ENCODE measurements around the gene REELD1.

Gene REELD1

GRCh38 chr4:146214238-146214637 lies at the start of gene REELD1:
Gene REELD1 (plus strand): TSS chr4:146214538. CDS start chr4:146216953, 2,415 bp downstream.
- DNase-seq = no peak

DNA sequence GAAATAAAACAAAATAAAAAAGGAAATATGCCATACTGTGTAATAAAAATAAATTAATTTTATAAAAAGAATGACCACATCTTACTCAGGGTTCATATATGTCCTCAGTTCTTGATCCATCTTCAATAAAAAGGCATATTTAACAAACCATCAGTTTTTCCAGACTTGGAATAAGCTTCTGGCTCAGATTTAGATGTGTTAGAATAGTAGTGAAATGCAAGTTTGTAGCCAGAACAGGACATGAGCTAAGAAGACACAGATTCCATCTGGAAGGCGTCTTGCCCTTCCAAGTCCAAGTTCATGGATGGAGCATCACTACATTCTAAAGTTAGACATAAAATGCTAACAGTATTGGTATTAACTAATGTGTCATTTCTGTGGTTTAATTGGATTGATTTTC lies 49.1 kb upstream of the REELD1 start:
- no peak for DNase-seq

DNA sequence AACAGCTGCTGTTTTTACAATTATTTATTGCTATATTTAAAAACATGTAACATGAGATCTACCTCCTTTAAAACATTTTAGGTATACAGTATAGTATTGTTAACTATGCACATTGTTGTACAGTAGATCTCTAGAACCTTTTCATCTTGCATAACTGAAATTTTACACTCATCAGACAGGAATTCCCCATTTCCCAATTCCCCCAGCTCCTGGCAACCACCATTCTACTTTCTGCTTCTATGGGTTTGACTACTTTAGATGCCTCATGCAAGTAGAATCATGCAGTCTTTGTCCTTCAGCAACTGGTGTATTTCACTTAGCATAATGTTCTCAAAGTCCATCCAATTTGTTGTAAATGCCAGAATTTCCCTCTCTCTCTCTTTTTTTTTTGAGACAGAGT lies 48.5 kb upstream of the REELD1 start:
- DNase-seq = peak; percentile 88

- no peak for DNase-seq
Measured at GRCh38 chr4:146170149-146170548, 44.2 kb upstream of the REELD1 start.

DNA sequence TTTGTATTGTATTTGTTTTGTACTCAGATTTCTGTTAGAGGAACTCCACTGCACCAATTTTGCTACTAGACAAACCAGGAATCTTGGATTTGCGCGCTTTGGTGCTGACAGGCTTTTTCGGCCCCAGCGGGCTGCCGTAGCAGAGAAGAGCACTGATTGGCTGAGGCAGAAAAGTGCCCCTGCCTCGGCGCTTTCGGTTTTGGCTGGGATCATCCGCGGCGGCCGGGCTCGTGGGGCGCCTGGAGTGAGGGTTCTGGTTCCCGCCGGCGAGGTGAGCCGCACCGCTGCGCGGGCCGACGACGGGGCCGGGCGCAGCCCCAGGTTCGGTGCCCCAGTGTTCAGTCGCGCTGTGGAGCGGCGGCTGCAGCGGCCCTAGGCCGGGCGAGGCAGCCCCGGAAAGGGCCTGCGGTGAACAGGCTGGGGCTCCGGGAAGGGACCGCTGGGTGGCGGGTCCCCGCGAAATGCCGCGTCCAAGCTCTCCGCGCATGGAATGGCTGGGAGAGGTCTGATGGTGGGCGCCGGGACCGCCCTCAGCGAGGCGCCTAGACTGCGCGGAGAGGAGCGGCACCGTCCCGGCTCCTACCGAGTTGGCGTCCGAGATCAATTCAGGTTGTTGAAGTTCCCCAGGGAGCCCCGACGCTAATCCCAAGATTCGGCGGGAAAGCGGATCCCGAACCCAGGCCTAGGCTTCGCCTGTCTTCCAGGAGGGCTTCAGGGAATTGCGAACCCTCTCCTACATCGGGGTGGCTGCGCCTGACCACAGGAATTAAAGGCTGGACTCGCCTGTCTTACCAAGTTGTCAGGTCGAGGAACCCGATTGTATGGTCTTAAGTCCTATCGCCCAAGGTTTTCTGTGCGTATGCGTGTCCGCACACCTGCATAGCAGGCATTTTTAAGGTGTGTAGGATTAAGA lies 38.5 kb upstream of the REELD1 start, which contains the start of gene LSM6:
TSS of gene LSM6 (plus strand) at position 178 of the 913 bp plus-strand sequence. CDS start 7,204 bp downstream, outside the sequence.
- peak; percentile 77 for DNase-seq

- DNase-seq = no peak
Measured at GRCh38 chr4:146176891-146177290, 37.4 kb upstream of the REELD1 start.

DNA sequence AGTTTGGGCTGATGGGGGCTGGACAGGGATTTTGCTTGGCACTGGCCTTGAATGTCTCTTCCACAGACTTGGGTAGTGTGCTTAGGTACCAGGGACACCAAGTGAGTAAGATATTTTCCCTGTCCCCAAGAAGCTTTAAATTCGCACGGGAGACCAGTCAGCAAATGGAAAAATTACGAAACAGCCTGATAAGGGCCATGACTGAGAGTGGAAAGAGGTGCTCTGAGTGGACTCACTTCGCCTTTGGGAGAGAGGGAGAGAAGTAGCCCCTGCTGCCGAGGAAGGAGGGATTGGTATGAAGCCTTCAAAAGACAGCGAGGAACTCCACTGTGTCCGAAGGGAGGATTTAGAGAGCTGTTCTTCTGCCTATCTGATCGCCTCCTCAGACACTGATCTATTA lies 36.2 kb upstream of the REELD1 start:
- DNase-seq = no peak

DNA sequence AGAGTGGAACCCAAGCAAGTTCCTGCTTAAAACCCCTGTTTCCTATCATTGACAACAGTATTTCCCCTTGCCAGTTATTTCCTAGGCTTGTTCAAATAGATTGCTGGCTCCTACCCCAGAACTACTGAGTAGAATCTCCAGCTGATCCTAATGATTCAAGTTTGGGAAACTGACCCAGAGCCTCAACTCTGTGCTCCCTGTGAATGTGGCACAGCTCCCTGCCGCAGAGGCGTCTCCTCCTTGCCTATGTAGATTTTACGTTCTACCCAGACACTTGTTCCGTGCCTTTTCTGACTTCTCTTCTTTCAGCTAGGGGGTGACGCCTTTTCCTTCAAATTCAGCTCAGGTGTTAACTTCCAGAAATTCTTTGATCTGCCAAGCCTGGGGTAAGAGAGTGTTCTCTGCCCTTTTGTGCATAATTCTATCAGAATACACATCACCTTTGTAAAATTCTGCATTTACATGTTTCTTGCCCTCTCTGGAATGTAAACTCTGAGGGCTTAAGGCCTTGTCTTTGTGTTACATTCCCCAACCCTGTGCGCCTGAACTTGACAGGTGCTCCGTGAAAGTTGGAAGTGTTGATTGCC lies 34.5 kb upstream of the REELD1 start:
- DNase-seq = no peak

GRCh38 chr4:146182443-146182842 lies 31.9 kb upstream of the REELD1 start:
- DNase-seq = no peak

DNA sequence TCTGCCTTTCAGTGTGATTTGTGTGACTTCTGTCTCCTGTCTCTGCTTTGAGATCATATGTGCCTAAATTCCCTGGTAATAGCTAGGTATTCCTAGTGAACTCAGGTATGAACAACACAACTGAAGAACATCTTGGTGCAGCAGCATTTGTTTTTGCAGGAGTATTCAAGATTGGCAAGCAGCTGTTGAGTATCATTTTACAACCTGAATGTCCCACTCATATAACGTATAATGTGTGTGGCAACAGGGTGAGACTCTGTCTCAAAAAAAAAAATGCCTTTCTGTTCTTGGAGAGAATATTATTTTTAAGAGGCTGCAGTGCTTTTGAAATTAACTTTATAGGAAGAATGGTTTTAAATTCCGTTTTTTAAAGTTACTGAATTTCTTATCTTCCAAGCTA lies 31.1 kb upstream of the REELD1 start:
- no peak for DNase-seq

DNA sequence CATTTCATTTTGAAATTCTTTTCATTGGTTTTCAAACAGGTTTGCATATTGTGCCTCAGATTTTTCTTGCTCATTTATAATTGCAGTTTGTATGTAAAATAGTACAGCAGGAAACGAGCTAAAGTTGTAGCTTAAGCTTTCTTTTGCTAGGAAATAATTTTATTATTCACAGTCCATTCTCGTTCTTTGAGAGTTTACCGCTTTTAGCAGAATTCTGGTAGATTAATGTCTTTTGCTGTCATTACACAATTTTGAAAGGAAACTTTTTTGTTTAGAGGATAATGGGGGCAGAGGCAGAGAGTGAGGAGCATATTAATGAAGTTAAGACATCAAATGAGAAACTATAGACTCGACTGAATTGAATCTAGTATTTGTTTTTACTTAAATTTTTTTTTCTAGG lies 28.3 kb upstream of the REELD1 start:
- DNase-seq = no peak

DNA sequence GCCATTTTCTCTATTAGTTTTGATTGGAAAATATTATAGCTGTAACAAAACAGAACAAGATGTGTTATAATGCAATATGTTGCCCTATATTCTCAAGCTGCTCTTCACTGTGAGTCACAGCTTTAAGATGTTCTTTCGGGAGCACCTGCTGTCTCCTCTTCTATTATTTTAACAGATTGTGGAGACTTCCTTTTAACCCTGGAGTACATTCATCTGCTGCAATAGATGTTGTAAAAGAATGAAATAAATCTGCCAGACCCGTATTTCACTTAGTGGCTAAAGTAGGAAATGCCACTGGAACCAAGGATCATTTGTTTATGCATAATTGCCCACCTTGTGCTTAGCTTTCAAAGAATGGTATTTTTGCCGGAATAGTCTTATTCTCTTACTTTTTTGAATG lies 27.7 kb upstream of the REELD1 start:
- DNase-seq = no peak

DNA sequence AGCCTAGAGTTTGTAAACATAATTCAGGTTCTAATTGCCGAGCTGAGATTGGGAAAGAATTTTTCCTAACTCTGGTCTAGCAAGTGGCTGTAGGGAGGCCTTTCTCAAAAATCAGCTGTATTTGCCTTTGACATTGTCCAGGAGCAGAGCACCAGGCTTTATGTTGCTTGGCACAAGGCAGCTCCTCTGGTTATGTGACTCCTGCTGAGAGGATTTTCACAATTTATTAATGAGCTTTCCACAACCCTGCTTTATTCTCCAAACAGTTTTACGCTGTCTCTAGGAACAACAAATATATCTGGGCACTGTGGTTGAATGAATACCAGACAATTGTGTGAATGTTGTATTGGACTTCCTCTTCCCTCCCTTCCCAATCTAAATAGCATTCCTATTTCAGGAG lies 23.9 kb upstream of the REELD1 start:
- no peak for DNase-seq

DNA sequence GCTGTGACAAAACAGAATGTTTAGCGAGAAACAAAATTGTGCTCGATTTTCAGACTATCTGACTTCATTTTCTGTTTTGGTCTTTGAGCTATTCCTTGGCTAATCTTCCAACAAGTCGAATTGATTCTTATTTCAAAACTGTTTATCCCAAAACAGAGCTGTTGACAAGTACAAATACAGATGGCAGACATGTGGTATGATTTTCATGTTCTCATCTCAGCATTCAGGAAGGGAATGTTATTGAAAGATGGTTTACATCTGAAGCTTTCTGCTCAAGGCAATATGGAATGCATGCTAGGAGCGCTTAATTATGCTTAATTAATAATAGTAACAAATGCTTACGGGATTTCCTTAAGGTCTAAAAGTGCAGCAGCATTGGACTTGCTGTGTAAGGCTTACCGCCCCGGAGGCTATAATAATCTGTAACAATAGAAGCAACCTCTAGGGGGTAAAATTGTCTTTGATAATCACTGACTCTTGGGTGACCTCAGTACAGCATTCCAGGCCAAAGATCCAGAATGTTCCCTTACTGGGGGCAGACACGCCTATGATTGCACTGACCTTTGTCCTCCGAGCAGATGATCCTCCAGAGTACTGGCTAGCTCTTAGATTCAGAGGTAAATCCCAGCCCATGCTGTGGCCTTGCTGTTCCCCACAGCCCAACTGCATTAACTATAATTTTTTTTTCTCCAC lies 22.4 kb upstream of the REELD1 start:
- no peak for DNase-seq

DNA sequence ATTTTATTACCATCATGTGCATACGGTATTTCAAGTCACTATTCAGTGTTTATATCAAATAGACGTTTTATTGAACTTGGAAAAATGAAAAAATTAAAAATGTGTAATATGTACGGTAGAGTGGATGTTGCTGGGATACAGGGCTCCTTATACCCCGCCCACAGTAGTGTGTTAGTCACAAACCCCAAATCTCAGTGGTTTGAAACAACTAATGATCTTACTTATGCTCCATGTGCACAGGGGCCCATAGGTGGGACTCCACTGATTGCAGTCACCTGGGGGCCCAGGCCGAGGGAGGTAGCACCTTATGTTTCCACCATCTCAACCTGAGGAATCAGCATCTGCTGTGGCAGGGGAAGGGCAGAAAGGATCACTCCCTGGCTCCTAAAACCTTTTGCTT lies 20.7 kb upstream of the REELD1 start:
- no peak for DNase-seq

DNA sequence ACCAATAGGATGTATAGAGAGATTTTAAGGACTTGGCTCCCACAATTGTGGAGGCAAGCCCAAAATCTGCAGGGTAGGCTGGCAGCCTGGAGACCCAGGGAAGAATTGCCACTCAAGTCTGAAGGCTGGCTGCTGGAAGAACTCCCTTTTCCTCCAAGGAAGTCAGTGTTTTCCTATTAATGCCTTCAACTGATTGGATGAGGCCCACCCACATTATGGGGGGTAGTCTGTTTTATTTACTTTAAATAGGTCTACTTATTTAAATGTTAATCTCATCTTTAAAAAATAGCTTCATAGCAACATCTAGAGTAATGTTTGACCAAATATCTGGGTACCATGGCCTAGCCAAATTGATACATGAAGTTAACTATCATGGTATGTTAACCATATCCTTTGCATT lies 20.1 kb upstream of the REELD1 start:
- no peak for DNase-seq

DNA sequence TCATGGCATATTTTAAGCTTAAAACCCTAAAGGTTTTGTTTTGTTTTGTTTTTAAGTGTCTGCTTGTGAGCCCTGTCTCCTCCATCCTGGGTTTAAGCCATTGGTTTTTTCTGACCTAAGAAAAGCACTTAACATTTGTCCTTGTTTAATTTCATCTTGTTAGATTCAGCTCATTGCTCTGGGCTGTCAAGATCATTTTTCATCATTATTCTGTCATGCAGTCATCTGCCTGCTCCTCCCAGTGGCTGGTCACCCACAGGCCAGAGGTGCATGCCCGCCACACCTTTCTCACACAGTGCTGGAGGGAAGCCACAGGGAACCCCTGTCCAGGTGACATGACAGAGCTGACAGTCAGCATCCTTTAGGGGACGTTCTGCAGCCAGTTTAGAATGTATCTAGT lies 11.7 kb upstream of the REELD1 start:
- DNase-seq = no peak

- DNase-seq = no peak
Measured at GRCh38 chr4:146207410-146207809, 6.9 kb upstream of the REELD1 start.

DNA sequence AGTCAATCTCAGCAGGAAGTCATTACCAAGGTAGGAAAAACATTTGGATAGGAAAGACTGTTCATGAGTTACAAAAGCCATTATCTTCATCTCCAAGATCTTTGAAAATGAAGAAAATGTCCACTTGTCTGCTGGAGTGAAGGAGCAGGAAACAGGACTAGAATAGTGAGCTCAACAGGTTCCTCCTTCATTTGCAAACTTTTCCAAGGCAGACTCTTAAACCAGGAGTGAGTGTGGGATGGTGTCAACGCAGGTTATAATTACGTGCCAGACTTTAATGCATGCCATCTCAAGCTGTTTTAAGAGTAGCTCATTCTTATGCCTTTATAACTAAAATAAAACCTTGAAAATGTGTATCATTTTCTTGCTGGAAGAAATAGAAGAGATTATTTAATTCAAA lies 3.4 kb upstream of the REELD1 start:
- DNase-seq = no peak

DNA sequence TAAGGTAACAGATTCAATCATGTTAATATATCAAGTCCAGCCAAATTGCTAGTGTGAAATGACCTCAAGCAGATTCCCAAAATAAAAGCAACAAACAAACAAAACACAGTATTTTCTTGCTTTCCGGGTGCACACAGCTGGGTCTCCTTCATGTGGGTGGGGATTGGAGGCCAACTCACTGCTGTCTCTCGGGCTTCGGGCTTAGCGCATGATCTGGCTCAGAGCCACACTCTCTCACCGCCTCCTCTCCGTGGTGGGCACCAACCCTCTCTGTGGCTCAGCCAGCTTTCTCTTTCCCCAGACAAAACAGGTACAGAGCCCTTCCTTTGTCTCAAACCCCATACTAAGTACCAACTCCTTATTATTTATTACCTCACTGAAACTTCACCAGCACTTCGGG lies 2.9 kb upstream of the REELD1 start:
- DNase-seq = no peak

DNA sequence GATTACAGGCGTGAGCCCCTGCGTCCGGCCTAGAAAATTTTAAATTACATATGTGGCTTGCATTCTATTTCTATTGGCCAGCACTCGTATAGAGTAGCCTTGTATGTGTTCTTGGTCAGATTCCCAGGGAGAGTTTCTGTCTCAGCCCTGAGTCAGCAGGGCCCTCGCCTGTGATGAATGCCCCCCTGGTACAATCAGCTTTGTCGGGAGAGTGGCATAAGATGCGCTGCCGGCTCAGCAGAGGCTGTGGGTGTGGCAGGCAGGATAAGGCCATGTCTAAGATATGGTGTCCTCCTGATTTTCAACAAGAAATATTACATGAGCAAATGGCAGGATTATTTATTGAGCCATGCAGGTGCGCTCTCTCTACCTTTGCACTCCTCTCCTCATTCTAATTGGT lies 1.6 kb upstream of the REELD1 start:
- DNase-seq = no peak

- no peak for DNase-seq
Measured at GRCh38 chr4:146222313-146222712, 8.0 kb downstream of the REELD1 start.

GRCh38 chr4:146224326-146224966 lies 10.1 kb downstream of the REELD1 start:
- DNase-seq = no peak

Measured in kidney glomerular epithelial cell (primary cell).